Liver (tissue), 9 donors: ENCODE data around the gene NRG3. TPM values are rescaled to one million over a fixed set of nuclear protein-coding genes. Genes with fewer than 3 reads are reported as not detected.

ENCODE experiments used
- DNase-seq: peaks from one replicate; pipeline ENCODE4 v3.0.0-alpha.2; 2017; ENCODE audit warnings: low spot score
- H3K27ac ChIP-seq, 2 donors: one replicate each; pipeline ENCODE4 v1.7.0; 2013; ENCODE audit warnings: inconsistent platforms in 2 of 2, low read length in 2 of 2, control low read depth in 1 of 2, low read depth in 1 of 2, mild to moderate bottlenecking in 1 of 2
- H3K27me3 ChIP-seq, 4 donors: one replicate each; pipeline versions ENCODE4 v1.6.1 to v1.7.0; 2013; ENCODE audit warnings: low read length in 3 of 4, inconsistent platforms in 1 of 4, mild to moderate bottlenecking in 1 of 4, moderate library complexity in 1 of 4; ENCODE audit not compliant: control insufficient read depth in 4 of 4, insufficient read depth in 4 of 4
- H3K36me3 ChIP-seq, 4 donors: one replicate each; pipeline versions ENCODE4 v1.6.1 to v1.7.0; 2013; ENCODE audit warnings: low read length in 3 of 4, mild to moderate bottlenecking in 3 of 4, low read depth in 1 of 4, moderate library complexity in 1 of 4; ENCODE audit not compliant: control insufficient read depth in 4 of 4, insufficient read depth in 3 of 4
- H3K4me1 ChIP-seq, 4 donors: one replicate each; pipeline versions ENCODE4 v1.6.1 to v1.7.0; 2013; ENCODE audit warnings: low read length in 3 of 4, mild to moderate bottlenecking in 3 of 4, moderate library complexity in 1 of 4; ENCODE audit not compliant: control insufficient read depth in 4 of 4, insufficient read depth in 4 of 4
- H3K4me3 ChIP-seq, 3 donors: one replicate each; pipeline versions ENCODE4 v1.6.1 to v1.7.0; 2013; ENCODE audit warnings: low read length in 3 of 3, control low read depth in 1 of 3, low read depth in 1 of 3, mild to moderate bottlenecking in 1 of 3
- H3K9ac ChIP-seq, 2 donors: one replicate each; pipeline ENCODE4 v1.7.0; 2013; ENCODE audit warnings: low read length in 2 of 2, mild to moderate bottlenecking in 2 of 2, moderate library complexity in 2 of 2, control low read depth in 1 of 2, low read depth in 1 of 2
- H3K9me3 ChIP-seq, 4 donors: one replicate each; pipeline versions ENCODE4 v1.6.1 to v1.7.0; 2013; ENCODE audit warnings: low read length in 3 of 4; ENCODE audit not compliant: control insufficient read depth in 4 of 4
- CTCF ChIP-seq: fragments of 150-350 bp; IDR thresholded peaks from 2 replicates; pipeline ENCODE4 v1.5.1; 2017; ENCODE audit warnings: improper control_type of control experiment, low read depth, low read length; ENCODE audit not compliant: missing input control
- EGR1 ChIP-seq, 2 donors: IDR thresholded peaks; 2 replicates each; pipeline ENCODE4 v1.6.1; 2016 to 2018; ENCODE audit warnings: antibody characterized with exemption in 2 of 2, low read depth in 2 of 2
- FOXA1 ChIP-seq: IDR thresholded peaks from 2 replicates; pipeline ENCODE4 v1.6.1; 2016; ENCODE audit warnings: antibody characterized with exemption
- FOXA2 ChIP-seq: IDR thresholded peaks from 2 replicates; pipeline ENCODE4 v1.6.1; 2016; ENCODE audit warnings: antibody characterized with exemption
- GABPA ChIP-seq, 2 donors: IDR thresholded peaks in 1 of 2; conservative IDR thresholded peaks in 1 of 2; 2 replicates each; pipeline ENCODE4 v1.6.1; 2016; ENCODE audit warnings: antibody characterized with exemption in 2 of 2, mild to moderate bottlenecking in 1 of 2, moderate library complexity in 1 of 2
- HNF4A ChIP-seq, 2 donors: conservative IDR thresholded peaks; 2 replicates each; pipeline ENCODE4 v1.6.1; 2016; ENCODE audit warnings: antibody characterized with exemption in 2 of 2, mild to moderate bottlenecking in 2 of 2
- HNF4G ChIP-seq: IDR thresholded peaks from 2 replicates; pipeline ENCODE4 v1.6.1; 2016; ENCODE audit warnings: antibody characterized with exemption
- JUND ChIP-seq, 2 donors: IDR thresholded peaks; 2 replicates each; pipeline ENCODE4 v1.6.1; 2016; ENCODE audit warnings: antibody characterized with exemption in 2 of 2
- NR2F2 ChIP-seq: IDR thresholded peaks from 2 replicates; pipeline ENCODE4 v1.6.1; 2016; ENCODE audit warnings: antibody characterized with exemption
- RAD21 ChIP-seq, 2 donors: IDR thresholded peaks; 2 replicates each; pipeline ENCODE4 v1.6.1; 2016; ENCODE audit warnings: antibody characterized with exemption in 2 of 2, mild to moderate bottlenecking in 2 of 2
- REST ChIP-seq: IDR thresholded peaks from 2 replicates; pipeline ENCODE4 v1.6.1; 2016; ENCODE audit warnings: antibody characterized with exemption, mild to moderate bottlenecking
- RXRA ChIP-seq, 2 donors: IDR thresholded peaks; 2 replicates each; pipeline ENCODE4 v1.6.1; 2017 to 2018; ENCODE audit warnings: antibody characterized with exemption in 2 of 2, mild to moderate bottlenecking in 1 of 2
- SP1 ChIP-seq: IDR thresholded peaks from 2 replicates; pipeline ENCODE4 v1.6.1; 2018; ENCODE audit warnings: antibody characterized with exemption, mild to moderate bottlenecking
- TAF1 ChIP-seq: conservative IDR thresholded peaks from 2 replicates; pipeline ENCODE4 v1.6.1; 2016; ENCODE audit warnings: antibody characterized with exemption, mild to moderate bottlenecking
- YY1 ChIP-seq: IDR thresholded peaks from 2 replicates; pipeline ENCODE4 v1.6.1; 2016; ENCODE audit warnings: antibody characterized with exemption, mild to moderate bottlenecking
- WGBS: extraction: QIAGEN DNeasy Blood & Tissue Kit; methylation state at CpG from one replicate; pipeline ENCODE4 v1.1.7; 2013; 5-methylcytosine and 5-hydroxymethylcytosine counted together
- polyA plus RNA-seq, 2 donors: library from polyadenylated mRNA; stranded (reverse) in 1 of 2; unstranded in 1 of 2; fragments of 200-250 nt in 1 of 2; fragments of >200 nt in 1 of 2; fragmentation: Nextera tagmentation in 1 of 2; extraction: Ambion mirVana in 1 of 2; gene quantifications; one replicate each; pipeline versions ENCODE4 v1.2.1 to v1.2.3, GENCODE V29; 2013 to 2015
- total RNA-seq, 2 donors: library from RNA; depleted of rRNA; stranded (reverse); fragments of >200 nt; gene quantifications; one replicate each; pipeline ENCODE4 v1.2.3, GENCODE V29; 2014
- TF ChIP-seq, protein P1 (sequence below): IDR thresholded peaks from 2 replicates; pipeline ENCODE4 v1.6.1; 2016; ENCODE audit warnings: antibody characterized with exemption
- TF ChIP-seq, protein P2 (sequence below): IDR thresholded peaks from 2 replicates; pipeline ENCODE4 v1.6.1; 2016; ENCODE audit warnings: antibody characterized with exemption
- TF ChIP-seq, protein P3 (sequence below): IDR thresholded peaks from 2 replicates; pipeline ENCODE4 v1.6.1; 2016; ENCODE audit warnings: antibody characterized with exemption
- donor health status: healthy.
- donor health status: healthy.
- donor health status: healthy.
- donor health status: healthy.
- donor health status: healthy.

The NRG3 gene
- total and polyA plus RNA-seq, 4 donors = 0.24 to 3.7 (median 0.38) TPM

- H3K9ac ChIP-seq = no peak overlapping the region
- no peak overlapping the region for H3K4me3 ChIP-seq
- no peaks in the 10 kb centered on the region for H3K4me1 ChIP-seq
- TF ChIP-seq, protein P1, sequence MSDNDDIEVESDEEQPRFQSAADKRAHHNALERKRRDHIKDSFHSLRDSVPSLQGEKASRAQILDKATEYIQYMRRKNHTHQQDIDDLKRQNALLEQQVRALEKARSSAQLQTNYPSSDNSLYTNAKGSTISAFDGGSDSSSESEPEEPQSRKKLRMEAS = no peak
- TF ChIP-seq EGR1 (IDR thresholded peaks at IDR 0.05; ENCODE audit: low read depth in 2 of 2) (no peak), FOXA1 (no peak), RXRA (IDR thresholded peaks at IDR 0.05) (no peak), RAD21 (IDR thresholded peaks at IDR 0.05) (no peak), YY1 (no peak), CTCF (no peak), GABPA (IDR thresholded peaks at IDR 0.05 in 1 of 2, conservative IDR thresholded peaks at IDR 0.05 in 1 of 2) (no peak), FOXA2 (no peak), SP1 (no peak), TAF1 (no peak), HNF4A (conservative IDR thresholded peaks at IDR 0.05) (no peak), JUND (IDR thresholded peaks at IDR 0.05) (no peak), NR2F2 (no peak), HNF4G (no peak), REST (no peak)
- TF ChIP-seq, protein P2, sequence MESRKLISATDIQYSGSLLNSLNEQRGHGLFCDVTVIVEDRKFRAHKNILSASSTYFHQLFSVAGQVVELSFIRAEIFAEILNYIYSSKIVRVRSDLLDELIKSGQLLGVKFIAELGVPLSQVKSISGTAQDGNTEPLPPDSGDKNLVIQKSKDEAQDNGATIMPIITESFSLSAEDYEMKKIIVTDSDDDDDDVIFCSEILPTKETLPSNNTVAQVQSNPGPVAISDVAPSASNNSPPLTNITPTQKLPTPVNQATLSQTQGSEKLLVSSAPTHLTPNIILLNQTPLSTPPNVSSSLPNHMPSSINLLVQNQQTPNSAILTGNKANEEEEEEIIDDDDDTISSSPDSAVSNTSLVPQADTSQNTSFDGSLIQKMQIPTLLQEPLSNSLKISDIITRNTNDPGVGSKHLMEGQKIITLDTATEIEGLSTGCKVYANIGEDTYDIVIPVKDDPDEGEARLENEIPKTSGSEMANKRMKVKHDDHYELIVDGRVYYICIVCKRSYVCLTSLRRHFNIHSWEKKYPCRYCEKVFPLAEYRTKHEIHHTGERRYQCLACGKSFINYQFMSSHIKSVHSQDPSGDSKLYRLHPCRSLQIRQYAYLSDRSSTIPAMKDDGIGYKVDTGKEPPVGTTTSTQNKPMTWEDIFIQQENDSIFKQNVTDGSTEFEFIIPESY = no peak
- TF ChIP-seq, protein P3, sequence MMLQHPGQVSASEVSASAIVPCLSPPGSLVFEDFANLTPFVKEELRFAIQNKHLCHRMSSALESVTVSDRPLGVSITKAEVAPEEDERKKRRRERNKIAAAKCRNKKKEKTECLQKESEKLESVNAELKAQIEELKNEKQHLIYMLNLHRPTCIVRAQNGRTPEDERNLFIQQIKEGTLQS = no peak
- no peak overlapping the region for H3K27ac ChIP-seq
- 90% methylated on average over 2 of the region's 2 CpGs for WGBS
- H3K27me3 ChIP-seq = no peaks in the 10 kb centered on the region
- H3K9me3 ChIP-seq = no peaks in the 10 kb centered on the region
- no peak for DNase-seq
- no peaks in the 10 kb centered on the region for H3K36me3 ChIP-seq
Observed at GRCh38 chr10:82861889-82862288, 986.9 kb downstream of the NRG3 start.
